ENCODE measurements around the gene CD6. TPM values are rescaled to one million over a fixed set of nuclear protein-coding genes. Genes with fewer than 3 reads are reported as not detected.

The CD6 gene
- polyA plus RNA-seq, 2 of the 4 experiments (the other 2 are of a cell fraction): 0.06 TPM

DNA sequence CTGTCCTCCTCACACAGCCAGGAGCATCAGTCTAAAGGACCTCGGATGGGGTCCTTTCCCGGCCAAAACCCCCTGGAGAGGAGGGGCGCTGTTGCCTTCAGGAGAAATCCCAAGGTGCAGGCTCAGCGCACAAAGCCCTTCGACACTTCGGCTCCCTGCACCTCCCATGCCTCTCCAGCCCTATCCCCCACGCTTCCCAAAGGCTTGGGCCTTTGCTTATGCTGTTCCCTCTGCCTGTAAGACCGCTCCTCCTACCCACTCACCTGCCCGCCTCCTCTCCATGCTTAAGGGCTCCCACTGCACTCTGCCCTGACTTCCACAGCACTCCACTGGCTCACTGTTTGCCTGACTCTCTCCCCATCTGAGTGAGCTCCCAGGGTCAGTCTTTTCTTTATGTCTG, 33.0 kb upstream of the CD6 start (continued):
- TF ChIP-seq, protein P1, sequence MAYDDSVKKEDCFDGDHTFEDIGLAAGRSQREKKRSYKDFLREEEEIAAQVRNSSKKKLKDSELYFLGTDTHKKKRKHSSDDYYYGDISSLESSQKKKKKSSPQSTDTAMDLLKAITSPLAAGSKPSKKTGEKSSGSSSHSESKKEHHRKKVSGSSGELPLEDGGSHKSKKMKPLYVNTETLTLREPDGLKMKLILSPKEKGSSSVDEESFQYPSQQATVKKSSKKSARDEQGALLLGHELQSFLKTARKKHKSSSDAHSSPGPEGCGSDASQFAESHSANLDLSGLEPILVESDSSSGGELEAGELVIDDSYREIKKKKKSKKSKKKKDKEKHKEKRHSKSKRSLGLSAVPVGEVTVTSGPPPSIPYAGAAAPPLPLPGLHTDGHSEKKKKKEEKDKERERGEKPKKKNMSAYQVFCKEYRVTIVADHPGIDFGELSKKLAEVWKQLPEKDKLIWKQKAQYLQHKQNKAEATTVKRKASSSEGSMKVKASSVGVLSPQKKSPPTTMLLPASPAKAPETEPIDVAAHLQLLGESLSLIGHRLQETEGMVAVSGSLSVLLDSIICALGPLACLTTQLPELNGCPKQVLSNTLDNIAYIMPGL (CRISPR knock-in tag; IDR thresholded peaks at IDR 0.05; ENCODE audit: borderline replicate concordance): no peak
- TF ChIP-seq FOSL2 (IDR thresholded peaks at IDR 0.05) (no peak), FOSL2 (CRISPR knock-in tag; IDR thresholded peaks at IDR 0.05) (no peak), RCOR1 (IDR thresholded peaks at IDR 0.05; ENCODE audit: low read depth, low read length) (no peak), CHD2 (IDR thresholded peaks at IDR 0.05; ENCODE audit: low read length, partially characterized antibody) (no peak), POLR2A (IDR thresholded peaks at IDR 0.05; ENCODE audit: low read length) (no peak), RARB (CRISPR knock-in tag; IDR thresholded peaks at IDR 0.05) (no peak), CHD4 (IDR thresholded peaks at IDR 0.05; ENCODE audit: borderline replicate concordance) (no peak)
- TF ChIP-seq, protein P2, sequence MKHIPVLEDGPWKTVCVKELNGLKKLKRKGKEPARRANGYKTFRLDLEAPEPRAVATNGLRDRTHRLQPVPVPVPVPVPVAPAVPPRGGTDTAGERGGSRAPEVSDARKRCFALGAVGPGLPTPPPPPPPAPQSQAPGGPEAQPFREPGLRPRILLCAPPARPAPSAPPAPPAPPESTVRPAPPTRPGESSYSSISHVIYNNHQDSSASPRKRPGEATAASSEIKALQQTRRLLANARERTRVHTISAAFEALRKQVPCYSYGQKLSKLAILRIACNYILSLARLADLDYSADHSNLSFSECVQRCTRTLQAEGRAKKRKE (CRISPR knock-in tag; IDR thresholded peaks at IDR 0.05; ENCODE audit: low read depth): no peak

DNA sequence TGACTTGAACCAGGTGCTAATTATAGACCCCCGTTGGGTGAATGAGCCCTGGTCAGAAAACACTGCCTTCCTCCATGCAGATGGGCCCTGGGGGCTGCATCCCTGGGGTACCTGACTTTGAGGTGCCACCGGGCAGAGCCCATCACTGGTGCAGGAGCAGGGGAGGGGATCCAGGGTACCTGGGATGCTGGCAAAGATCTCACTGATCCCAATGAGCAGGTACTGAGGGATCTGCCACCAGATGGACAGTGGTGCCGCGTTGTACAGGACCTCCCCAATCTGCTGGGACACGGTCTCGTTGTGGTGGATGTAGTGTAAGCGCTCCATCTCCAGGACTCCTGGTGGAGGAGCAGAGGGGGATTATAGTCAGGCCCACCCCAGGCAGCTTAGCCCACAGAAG, 32.2 kb upstream of the CD6 start:
- Histone ChIP-seq H3K4me2 (no peak overlapping the region), H3K4me3 (no peak overlapping the region), H3K9me3 (no peaks in the 10 kb centered on the region), H3K27ac (no peak overlapping the region), H3K4me1 (no peaks in the 10 kb centered on the region)
- no peak for DNase-seq (ENCODE audit: low read depth in 1 of 2, low spot score in 1 of 2)
- ChIA-PET POLR2A (no interaction called here), CTCF (interaction anchor here (1.1 to 4.3 kb wide), 4 partner anchors 8 to 248 kb away, joined by 3 to 10 read pairs (median 6); no protein-coding TSS in a partner anchor)
- FAIRE-seq: no peak
- 74% methylated on average over 7 of the region's 7 CpGs for WGBS (ENCODE audit: missing lambda C conversion rate)
- TF ChIP-seq EHMT2 (IDR thresholded peaks at IDR 0.05; ENCODE audit: low read depth) (no peak), POLR2AphosphoS2 (conservative IDR thresholded peaks at IDR 0.05; ENCODE audit: low read length) (no peak), HOXB13 (CRISPR knock-in tag; IDR thresholded peaks at IDR 0.05; ENCODE audit: low read depth) (no peak), GATA3 (IDR thresholded peaks at IDR 0.05; ENCODE audit: borderline replicate concordance) (no peak), EHF (CRISPR knock-in tag; IDR thresholded peaks at IDR 0.05) (no peak), BHLHE40 (IDR thresholded peaks at IDR 0.05; ENCODE audit: low read depth, low read length) (no peak), MAFK (IDR thresholded peaks at IDR 0.05; ENCODE audit: partially characterized antibody) (no peak), TFCP2L1 (CRISPR knock-in tag; IDR thresholded peaks at IDR 0.05) (no peak)
- TF ChIP-seq, protein P3, sequence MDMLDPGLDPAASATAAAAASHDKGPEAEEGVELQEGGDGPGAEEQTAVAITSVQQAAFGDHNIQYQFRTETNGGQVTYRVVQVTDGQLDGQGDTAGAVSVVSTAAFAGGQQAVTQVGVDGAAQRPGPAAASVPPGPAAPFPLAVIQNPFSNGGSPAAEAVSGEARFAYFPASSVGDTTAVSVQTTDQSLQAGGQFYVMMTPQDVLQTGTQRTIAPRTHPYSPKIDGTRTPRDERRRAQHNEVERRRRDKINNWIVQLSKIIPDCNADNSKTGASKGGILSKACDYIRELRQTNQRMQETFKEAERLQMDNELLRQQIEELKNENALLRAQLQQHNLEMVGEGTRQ (IDR thresholded peaks at IDR 0.05): no peak
- no peak; a peak in 2 of 6 replicates for ATAC-seq

DNA sequence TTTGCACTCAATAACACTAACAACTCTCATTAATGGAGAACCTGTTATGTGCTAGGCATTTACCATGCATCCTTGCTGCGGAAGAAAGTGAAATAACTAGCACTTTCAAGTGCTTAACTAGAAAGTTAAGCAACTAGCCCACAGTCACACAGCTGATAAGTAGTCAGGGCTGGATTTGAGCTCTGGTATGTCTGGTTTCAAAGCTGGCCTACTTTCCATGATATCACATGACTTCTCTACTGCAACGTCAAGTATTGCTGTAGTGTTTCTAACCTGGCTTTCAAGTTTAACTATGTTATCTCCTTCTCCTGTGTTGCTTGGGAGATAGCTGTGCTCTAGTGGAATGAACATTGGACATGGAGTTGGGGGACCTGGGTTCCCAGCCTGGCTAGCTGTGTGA, 31.6 kb upstream of the CD6 start:
- POLR2A ChIA-PET: no interaction called here
- Histone ChIP-seq H3K4me2 (no peak overlapping the region), H3K9me3 (no peaks in the 10 kb centered on the region), H3K4me1 (no peaks in the 10 kb centered on the region), H3K4me3 (no peak overlapping the region), H3K27ac (no peak overlapping the region)
- 49% methylated on average over 2 of the region's 2 CpGs for WGBS (ENCODE audit: missing lambda C conversion rate)
- CTCF ChIA-PET: interaction anchor here (0.8 to 4.3 kb wide), 6 partner anchors 8 to 248 kb away, joined by 3 to 10 read pairs (median 4); no protein-coding TSS in a partner anchor
- no peak for DNase-seq (ENCODE audit: low read depth in 1 of 2, low spot score in 1 of 2)
- no peak for FAIRE-seq
- ATAC-seq: no peak
- no peak for TF ChIP-seq JUN (IDR thresholded peaks at IDR 0.05)
- TF ChIP-seq, protein P4, sequence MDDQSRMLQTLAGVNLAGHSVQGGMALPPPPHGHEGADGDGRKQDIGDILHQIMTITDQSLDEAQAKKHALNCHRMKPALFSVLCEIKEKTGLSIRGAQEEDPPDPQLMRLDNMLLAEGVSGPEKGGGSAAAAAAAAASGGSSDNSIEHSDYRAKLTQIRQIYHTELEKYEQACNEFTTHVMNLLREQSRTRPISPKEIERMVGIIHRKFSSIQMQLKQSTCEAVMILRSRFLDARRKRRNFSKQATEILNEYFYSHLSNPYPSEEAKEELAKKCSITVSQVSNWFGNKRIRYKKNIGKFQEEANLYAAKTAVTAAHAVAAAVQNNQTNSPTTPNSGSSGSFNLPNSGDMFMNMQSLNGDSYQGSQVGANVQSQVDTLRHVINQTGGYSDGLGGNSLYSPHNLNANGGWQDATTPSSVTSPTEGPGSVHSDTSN (IDR thresholded peaks at IDR 0.05): no peak
- TF ChIP-seq EHMT2 (IDR thresholded peaks at IDR 0.05; ENCODE audit: low read depth): no peak
